A549 (cell line): ENCODE data around the gene PGPEP1. TPM values are rescaled to one million over a fixed set of nuclear protein-coding genes. Genes with fewer than 3 reads are reported as not detected.

Experiments
- ATAC-seq, 2 experiments: fragments of 200-7000 bp in 1 of 2; fragments of >200 bp in 1 of 2; cut with Nextera tagmentation in 1 of 2; cut with Tn5 transposase in 1 of 2; 3 replicates each; pipeline versions ENCODE4 v1.8.0 to v1.9.1; 2018 to 2020; ENCODE audit warnings: mild to moderate bottlenecking in 1 of 2, moderate library complexity in 1 of 2
- CTCF ChIA-PET: fragments of 300-600 bp; sonication (Branson Sonifier 250); formaldehyde crosslinking; extraction: SDS; loops from one replicate; lab custom pipeline; 2021; ENCODE audit warnings: antibody characterized with exemption, inconsistent platforms; lab: Yijun Ruan, JAX
- POLR2A ChIA-PET: fragments of 350-600 bp; formaldehyde crosslinking; extraction: SDS; loops from one replicate; lab custom pipeline; 2021; ENCODE audit warnings: antibody characterized with exemption, inconsistent platforms; lab: Yijun Ruan, JAX
- DNase-seq, 2 experiments: peaks; one replicate each; pipeline versions ENCODE4 v3.0.0 to v3.0.0-alpha.2; 2011 to 2016; ENCODE audit warnings: low read depth in 1 of 2, low spot score in 1 of 2
- FAIRE-seq: peaks from 2 replicates; lab custom pipeline; 2011; peaks lifted over from hg19 to GRCh38; lab: Jason Lieb, UNC
- H3K27ac ChIP-seq, 2 experiments: fragments of >200 bp; sonication (Bioruptor Twin); formaldehyde crosslinking; 3 replicates each; pipeline ENCODE4 v1.5.1; 2016 to 2017
- H3K4me1 ChIP-seq: fragments of >200 bp; sonication (Bioruptor Twin); formaldehyde crosslinking; 3 replicates; pipeline ENCODE4 v1.6.1; 2016
- H3K4me2 ChIP-seq: fragments of >200 bp; sonication (Bioruptor Twin); formaldehyde crosslinking; 3 replicates; pipeline ENCODE4 v1.6.1; 2016
- H3K4me3 ChIP-seq: fragments of >200 bp; sonication (Bioruptor Twin); formaldehyde crosslinking; 3 replicates; pipeline ENCODE4 v1.5.1; 2016
- H3K9me3 ChIP-seq: fragments of >200 bp; sonication (Bioruptor Twin); formaldehyde crosslinking; 3 replicates; pipeline ENCODE4 v1.6.1; 2016
- BCL3 ChIP-seq: fragments of >200 bp; sonication (Bioruptor Twin); formaldehyde crosslinking; IDR thresholded peaks from 3 replicates; pipeline ENCODE4 v1.6.1; 2016
- BHLHE40 ChIP-seq: IDR thresholded peaks from 2 replicates; pipeline ENCODE4 v1.6.1; 2012; ENCODE audit warnings: low read depth, low read length, inconsistent platforms
- CBX2 ChIP-seq: fragments of 200-600 bp; sonication (generic); IDR thresholded peaks from 2 replicates; pipeline ENCODE4 v1.6.1; 2016; ENCODE audit warnings: low read depth, mild to moderate bottlenecking, borderline replicate concordance
- CHD2 ChIP-seq: fragments of 150-350 bp; IDR thresholded peaks from 2 replicates; pipeline ENCODE4 v1.6.1; 2014; ENCODE audit warnings: low read length; ENCODE audit not compliant: partially characterized antibody
- CTCF ChIP-seq: fragments of >200 bp; sonication (Bioruptor Twin); formaldehyde crosslinking; IDR thresholded peaks from 3 replicates; pipeline ENCODE4 v1.5.1; 2016
- E2F6 ChIP-seq: IDR thresholded peaks from 2 replicates; pipeline ENCODE4 v1.6.1; 2012; ENCODE audit warnings: low read depth, borderline replicate concordance
- EHF ChIP-seq: fragments of 250-450 bp; sonication (Bioruptor Pico); IDR thresholded peaks from 2 replicates; pipeline ENCODE4 v1.5.0; 2020; ENCODE audit warnings: mild to moderate bottlenecking
- FOSB ChIP-seq: fragments of 250-450 bp; sonication (Bioruptor Pico); IDR thresholded peaks from 2 replicates; pipeline ENCODE4 v1.5.0; 2020; ENCODE audit warnings: mild to moderate bottlenecking, moderate library complexity
- HOXB13 ChIP-seq: fragments of 250-450 bp; sonication (Bioruptor Pico); IDR thresholded peaks from 2 replicates; pipeline ENCODE4 v1.5.0; 2020; ENCODE audit warnings: low read depth, mild to moderate bottlenecking, moderate library complexity
- HOXB5 ChIP-seq: fragments of 250-450 bp; sonication (Bioruptor Pico); IDR thresholded peaks from 2 replicates; pipeline ENCODE4 v1.5.0; 2020; ENCODE audit warnings: mild to moderate bottlenecking, moderate library complexity
- JUN ChIP-seq, 2 experiments: fragments of >200 bp; sonication (Bioruptor Twin); formaldehyde crosslinking; IDR thresholded peaks; 2 replicates in 1 of 2; 3 replicates in 1 of 2; pipeline ENCODE4 v1.6.1; 2016 to 2017
- JUNB ChIP-seq: fragments of >200 bp; sonication (Bioruptor Twin); formaldehyde crosslinking; IDR thresholded peaks from 2 replicates; pipeline ENCODE4 v1.6.1; 2016
- KDM1A ChIP-seq: fragments of 200-600 bp; sonication (generic); IDR thresholded peaks from 2 replicates; pipeline ENCODE4 v1.6.1; 2016; ENCODE audit warnings: low read depth, mild to moderate bottlenecking
- MAX ChIP-seq: IDR thresholded peaks from 2 replicates; pipeline ENCODE4 v1.6.1; 2012
- MAZ ChIP-seq: fragments of 150-350 bp; IDR thresholded peaks from 2 replicates; pipeline ENCODE4 v1.6.1; 2014; ENCODE audit warnings: antibody characterized with exemption, low read depth, low read length, borderline replicate concordance
- MYC ChIP-seq: IDR thresholded peaks from 2 replicates; pipeline ENCODE4 v1.6.1; 2012; ENCODE audit warnings: mild to moderate bottlenecking, inconsistent platforms, low read length, improper control_type of control experiment, borderline replicate concordance
- NR3C1 ChIP-seq: fragments of >200 bp; sonication (Bioruptor Twin); formaldehyde crosslinking; IDR thresholded peaks from 3 replicates; pipeline ENCODE4 v1.6.1; 2017
- PHF8 ChIP-seq: fragments of 200-600 bp; sonication (generic); IDR thresholded peaks from 2 replicates; pipeline ENCODE4 v1.6.1; 2016; ENCODE audit warnings: low read depth, mild to moderate bottlenecking, antibody characterized with exemption, moderate library complexity, borderline replicate concordance
- POLR2A ChIP-seq: IDR thresholded peaks from 2 replicates; pipeline ENCODE4 v1.6.1; 2012; ENCODE audit warnings: mild to moderate bottlenecking, low read length
- RAD21 ChIP-seq, 2 experiments: fragments of >200 bp in 1 of 2; sonication (Bioruptor Twin) in 1 of 2; formaldehyde crosslinking in 1 of 2; IDR thresholded peaks in 1 of 2; conservative IDR thresholded peaks in 1 of 2; 2 replicates in 1 of 2; 3 replicates in 1 of 2; pipeline ENCODE4 v1.6.1; 2012 to 2018; ENCODE audit warnings: inconsistent platforms in 1 of 2
- RARB ChIP-seq: fragments of 250-450 bp; sonication (Bioruptor Pico); IDR thresholded peaks from 2 replicates; pipeline ENCODE4 v1.8.0; 2021; ENCODE audit warnings: mild to moderate bottlenecking, moderate library complexity
- RFX5 ChIP-seq: fragments of 450-650 bp; IDR thresholded peaks from 2 replicates; pipeline ENCODE4 v1.7.1; 2014; ENCODE audit warnings: antibody characterized with exemption, mild to moderate bottlenecking, moderate library complexity
- SMC3 ChIP-seq: fragments of >200 bp; sonication (Bioruptor Twin); formaldehyde crosslinking; IDR thresholded peaks from 3 replicates; pipeline ENCODE4 v1.6.1; 2018; ENCODE audit warnings: inconsistent platforms
- TFCP2L1 ChIP-seq: fragments of 250-450 bp; sonication (Bioruptor Pico); IDR thresholded peaks from 2 replicates; pipeline ENCODE4 v1.5.0; 2021; ENCODE audit warnings: mild to moderate bottlenecking
- TP53 ChIP-seq: fragments of 250-450 bp; sonication (Bioruptor Pico); IDR thresholded peaks from 2 replicates; pipeline ENCODE4 v1.5.0; 2021; ENCODE audit warnings: mild to moderate bottlenecking, moderate library complexity
- USF2 ChIP-seq: fragments of 450-650 bp; IDR thresholded peaks from 2 replicates; pipeline ENCODE4 v1.6.1; 2014; ENCODE audit warnings: antibody characterized with exemption
- ZFP36 ChIP-seq: fragments of 450-650 bp; IDR thresholded peaks from 2 replicates; pipeline ENCODE4 v1.6.1; 2014; ENCODE audit warnings: borderline replicate concordance; ENCODE audit not compliant: partially characterized antibody
- ZSCAN20 ChIP-seq: fragments of 250-450 bp; sonication (Bioruptor Pico); IDR thresholded peaks from 2 replicates; pipeline ENCODE4 v1.8.0; 2022; ENCODE audit warnings: mild to moderate bottlenecking, moderate library complexity
- WGBS: methylation state at CpG from one replicate; pipeline ENCODE4 v1.1.6; 2017; ENCODE audit errors: missing lambda C conversion rate; 5-methylcytosine and 5-hydroxymethylcytosine counted together
- polyA plus RNA-seq, 4 experiments: library from polyadenylated mRNA; depleted of rRNA in 3 of 4; stranded (reverse); fragments of >200 nt; fragmentation: RNase III in 1 of 4; extraction: RNeasy Plus Mini Kit Qiagen cat#74134 plus additional on column Dnase treatment in 1 of 4; gene quantifications; 2 replicates in 3 of 4; 3 replicates in 1 of 4; pipeline ENCODE4 v1.2.3, GENCODE V29; 2011 to 2017
- TF ChIP-seq, protein P1 (sequence below): fragments of >200 bp; sonication (Bioruptor Twin); formaldehyde crosslinking; IDR thresholded peaks from 2 replicates; pipeline ENCODE4 v1.6.1; 2016
- TF ChIP-seq, protein P2 (sequence below): IDR thresholded peaks from 2 replicates; pipeline ENCODE4 v1.6.1; 2012

The PGPEP1 gene
- polyA plus RNA-seq, 2 of the 4 experiments (the other 2 are of a cell fraction), result 5.3 to 7.1 TPM

- H3K4me1 ChIP-seq, result peaks cover 40% of the 10 kb centered on the region
- POLR2A ChIA-PET, result interaction anchor here (0.8 to 3.9 kb wide), 10 partner anchors 14 to 129 kb away, joined by 3 to 121 read pairs (median 5); partner anchors contain the start of genes GDF15, IQCN, JUND and MPV17L2
- TF ChIP-seq RARB (CRISPR knock-in tag), result no peak
- TF ChIP-seq CTCF, result peak; percentile 26; the same call in 1 of the 3 replicates
- no peak for TF ChIP-seq CBX2
- TF ChIP-seq NR3C1, result no peak
- TF ChIP-seq SMC3, result peak; percentile 28; the same call in 1 of the 3 replicates
- no peak for TF ChIP-seq PHF8
- TF ChIP-seq RAD21 (conservative IDR thresholded peaks at IDR 0.05 in 1 of 2, IDR thresholded peaks at IDR 0.05 in 1 of 2), result peak in 1 of 2 experiments; percentile 37; a peak in 1 of 5 replicates
- TF ChIP-seq, all 56 proteins: peak for 3
- H3K9me3 ChIP-seq, result no peaks in the 10 kb centered on the region
- FAIRE-seq (no peak), DNase-seq (peak; percentile 66 to 74), ATAC-seq (peak; percentile 64 to 72; a peak in 4 of 6 replicates)
- peak overlapping the region; percentile 78 for H3K4me2 ChIP-seq
- H3K27ac ChIP-seq, result peak overlapping the region; percentile 93
- WGBS, result 2% methylated on average over 7 of the region's 7 CpGs
- peak overlapping the region; percentile 60 for H3K4me3 ChIP-seq
- CTCF ChIA-PET, result interaction anchor here (0.6 to 5.9 kb wide), 20 partner anchors 10 to 246 kb away, joined by 3 to 120 read pairs (median 4); partner anchors contain the start of genes IQCN, JUND and SSBP4
Measured at GRCh38 chr19:18322318-18322758, 18.1 kb upstream of the PGPEP1 start.

DNA sequence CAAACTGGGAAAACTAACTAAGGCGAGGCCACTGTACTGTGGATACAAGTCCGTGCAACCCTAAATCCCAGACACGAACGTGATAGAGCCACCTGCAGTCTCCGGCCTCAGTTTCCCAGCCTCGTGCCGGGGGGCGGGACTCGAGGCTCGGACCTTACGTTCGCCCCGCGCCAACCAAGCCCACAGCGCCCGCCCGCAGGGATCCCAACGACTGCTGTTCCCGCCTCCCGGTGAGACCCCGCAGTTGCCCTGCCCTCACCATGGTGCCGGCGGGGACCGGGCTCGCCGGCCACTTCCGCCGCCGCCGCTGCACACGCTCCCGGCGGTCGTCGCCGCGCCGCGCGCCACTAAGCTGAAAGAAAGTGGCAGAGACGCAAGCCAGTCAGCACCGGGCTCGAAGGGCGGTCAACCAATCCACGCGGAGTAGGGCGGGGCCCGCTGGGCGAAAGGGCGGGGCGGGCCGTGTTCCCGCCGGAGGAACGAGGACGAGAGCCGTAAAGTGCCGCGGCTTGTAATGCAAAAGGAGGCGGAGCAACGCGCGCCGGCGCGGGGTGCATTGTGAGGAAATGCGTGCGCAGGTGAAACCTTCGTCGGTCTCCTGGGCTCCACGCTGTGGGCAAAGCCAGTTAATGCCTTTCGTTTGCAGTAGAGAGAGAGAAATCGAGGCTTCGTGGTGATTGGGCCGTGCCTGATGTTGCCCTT is 17.5 kb upstream of the PGPEP1 start, which contains the start of gene LSM4:
TSS of gene LSM4 (minus strand) at position 318 of the 702 bp plus-strand sequence. CDS start at position 262, 56 bp downstream.
- Histone ChIP-seq H3K4me2 (peak within 1 kb of the TSS; percentile 94), H3K9me3 (no peaks in the 10 kb centered on the region), H3K27ac (peak within 1 kb of the TSS; percentile 93), H3K4me3 (peak within 1 kb of the TSS; percentile 60), H3K4me1 (peaks cover 40% of the 10 kb centered on the region)
- no peak for FAIRE-seq
- ChIA-PET CTCF (interaction anchor here (0.6 to 5.9 kb wide), 17 partner anchors 10 to 245 kb away, joined by 3 to 120 read pairs (median 4); partner anchors contain the start of genes IQCN, JUND and SSBP4), POLR2A (interaction anchor here (0.6 to 3.9 kb wide), 12 partner anchors 10 to 130 kb away, joined by 3 to 121 read pairs (median 4); partner anchors contain the start of genes GDF15, IQCN, JUND and MPV17L2)
- ATAC-seq, result peak; percentile 97
- 3% methylated on average over 17 of the region's 75 CpGs for WGBS
- DNase-seq, result peak; percentile 94 to 97
- no peak for TF ChIP-seq TFCP2L1 (CRISPR knock-in tag)
- no peak for TF ChIP-seq NR3C1
- peak; percentile 45; the same call in 2 of the 3 replicates for TF ChIP-seq SMC3
- no peak for TF ChIP-seq PHF8
- no peak for TF ChIP-seq BCL3
- TF ChIP-seq USF2, result no peak
- peak; percentile 89 for TF ChIP-seq E2F6
- peak; percentile 38 to 74; a peak in 4 of 5 replicates for TF ChIP-seq JUN (IDR thresholded peaks at IDR 0.05)
- peak; percentile 37; the same call in 1 of the 2 replicates for TF ChIP-seq HOXB13
- no peak for TF ChIP-seq ZSCAN20 (CRISPR knock-in tag)
- no peak for TF ChIP-seq ZFP36
- peak; percentile 57; the same call in 1 of the 2 replicates for TF ChIP-seq MYC
- TF ChIP-seq, protein P1, sequence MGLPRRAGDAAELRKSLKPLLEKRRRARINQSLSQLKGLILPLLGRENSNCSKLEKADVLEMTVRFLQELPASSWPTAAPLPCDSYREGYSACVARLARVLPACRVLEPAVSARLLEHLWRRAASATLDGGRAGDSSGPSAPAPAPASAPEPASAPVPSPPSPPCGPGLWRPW, result no peak
- TF ChIP-seq JUNB, result no peak
- 0 out of 2 replicates have a peak, but pooled peaks have one; percentile 60 for TF ChIP-seq HOXB5 (CRISPR knock-in tag)
- TF ChIP-seq FOSB (CRISPR knock-in tag), result no peak
- peak; percentile 62 for TF ChIP-seq POLR2A
- no peak for TF ChIP-seq RFX5
- TF ChIP-seq CHD2, result no peak
- no peak for TF ChIP-seq BHLHE40
- TF ChIP-seq TP53 (CRISPR knock-in tag), result no peak
- peak; percentile 84 for TF ChIP-seq MAX
- TF ChIP-seq, protein P2, sequence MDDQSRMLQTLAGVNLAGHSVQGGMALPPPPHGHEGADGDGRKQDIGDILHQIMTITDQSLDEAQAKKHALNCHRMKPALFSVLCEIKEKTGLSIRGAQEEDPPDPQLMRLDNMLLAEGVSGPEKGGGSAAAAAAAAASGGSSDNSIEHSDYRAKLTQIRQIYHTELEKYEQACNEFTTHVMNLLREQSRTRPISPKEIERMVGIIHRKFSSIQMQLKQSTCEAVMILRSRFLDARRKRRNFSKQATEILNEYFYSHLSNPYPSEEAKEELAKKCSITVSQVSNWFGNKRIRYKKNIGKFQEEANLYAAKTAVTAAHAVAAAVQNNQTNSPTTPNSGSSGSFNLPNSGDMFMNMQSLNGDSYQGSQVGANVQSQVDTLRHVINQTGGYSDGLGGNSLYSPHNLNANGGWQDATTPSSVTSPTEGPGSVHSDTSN, result peak; percentile 78
- TF ChIP-seq EHF (CRISPR knock-in tag), result no peak
- TF ChIP-seq KDM1A, result no peak
- no peak for TF ChIP-seq MAZ
